ENCODE results near the gene APPL2. TPM values are rescaled to one million over a fixed set of nuclear protein-coding genes. Genes with fewer than 3 reads are reported as not detected.
A peak's percentile ranks its signal among the peaks of the same experiment; 100 is the strongest.

The APPL2 gene
- total and polyA plus RNA-seq, 2 donors (not counting 1 experiment from before 2014, with no cell fraction given) = 20.5 to 58.3 TPM

DNA sequence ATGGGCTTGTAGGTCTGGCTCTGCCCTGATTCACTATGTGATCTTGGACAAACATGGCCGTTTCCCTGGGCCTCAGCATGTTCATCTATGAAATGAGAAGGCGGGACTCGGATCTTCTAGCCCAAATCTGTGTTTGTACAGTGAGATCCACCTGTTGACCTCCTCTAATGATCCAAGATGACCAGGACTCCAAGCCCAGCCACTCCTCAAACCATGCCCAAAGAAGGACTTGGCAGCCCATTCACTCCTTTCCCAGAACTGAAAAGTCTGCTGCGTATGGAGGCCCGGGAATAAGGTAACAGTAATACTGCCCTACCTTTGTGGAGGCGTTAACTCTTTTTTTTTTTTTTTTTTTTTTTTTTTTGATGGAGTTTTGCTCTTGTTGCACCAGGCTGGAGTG lies 39.9 kb downstream of the APPL2 start:
- ChIA-PET POLR2A (no interaction called here), CTCF (no interaction called here)
- no peaks in the 10 kb centered on the region for H4K20me1 ChIP-seq (ENCODE audit: control insufficient read depth, insufficient read depth, low read length, poor library complexity, severe bottlenecking)
- peaks cover 5 to 47% of the 10 kb centered on the region in 2 experiments for H3K36me3 ChIP-seq (replicated peaks in 1 of 2; ENCODE audit: control extremely low read depth in 1 of 2, control insufficient read depth in 1 of 2, extremely low read depth in 1 of 2, insufficient read depth in 2 of 2, low read length in 1 of 2)
- no peak overlapping the region for H3K9ac ChIP-seq (ENCODE audit: low read length)
- ATAC-seq (ENCODE audit: low read depth) (no peak), DNase-seq (no peak)
- no peak overlapping the region for H3K4me2 ChIP-seq (replicated peaks; ENCODE audit: low read depth, low read length, poor library complexity, severe bottlenecking)
- Mint-ChIP-seq H3K27me3 (no peaks in the 10 kb centered on the region), H3K9me3 (ENCODE audit: insufficient read depth) (no peaks in the 10 kb centered on the region), H3K4me3 (no peak overlapping the region), H3K27ac (peak overlapping the region; percentile 65), H3K4me1 (no peaks in the 10 kb centered on the region)
- no peaks in the 10 kb centered on the region for H3K79me2 ChIP-seq (ENCODE audit: control insufficient read depth, insufficient read depth, low read length)
- TF ChIP-seq, protein P1, sequence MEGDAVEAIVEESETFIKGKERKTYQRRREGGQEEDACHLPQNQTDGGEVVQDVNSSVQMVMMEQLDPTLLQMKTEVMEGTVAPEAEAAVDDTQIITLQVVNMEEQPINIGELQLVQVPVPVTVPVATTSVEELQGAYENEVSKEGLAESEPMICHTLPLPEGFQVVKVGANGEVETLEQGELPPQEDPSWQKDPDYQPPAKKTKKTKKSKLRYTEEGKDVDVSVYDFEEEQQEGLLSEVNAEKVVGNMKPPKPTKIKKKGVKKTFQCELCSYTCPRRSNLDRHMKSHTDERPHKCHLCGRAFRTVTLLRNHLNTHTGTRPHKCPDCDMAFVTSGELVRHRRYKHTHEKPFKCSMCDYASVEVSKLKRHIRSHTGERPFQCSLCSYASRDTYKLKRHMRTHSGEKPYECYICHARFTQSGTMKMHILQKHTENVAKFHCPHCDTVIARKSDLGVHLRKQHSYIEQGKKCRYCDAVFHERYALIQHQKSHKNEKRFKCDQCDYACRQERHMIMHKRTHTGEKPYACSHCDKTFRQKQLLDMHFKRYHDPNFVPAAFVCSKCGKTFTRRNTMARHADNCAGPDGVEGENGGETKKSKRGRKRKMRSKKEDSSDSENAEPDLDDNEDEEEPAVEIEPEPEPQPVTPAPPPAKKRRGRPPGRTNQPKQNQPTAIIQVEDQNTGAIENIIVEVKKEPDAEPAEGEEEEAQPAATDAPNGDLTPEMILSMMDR (IDR thresholded peaks at IDR 0.05) = no peak
- TF ChIP-seq EZH2 (IDR thresholded peaks at IDR 0.05; ENCODE audit: borderline replicate concordance, insufficient read depth, low read depth, low read length, poor library complexity, severe bottlenecking) = no peak
- no peaks in the 10 kb centered on the region for H3K27me3 ChIP-seq (replicated peaks in 1 of 4; ENCODE audit: control extremely low read depth in 1 of 4, control insufficient read depth in 3 of 4, insufficient read depth in 4 of 4, low read length in 3 of 4)
- intact Hi-C loops (cut with micrococcal nuclease) = no loop called here
- no peak overlapping the region for H3K4me3 ChIP-seq (ENCODE audit: control extremely low read depth in 1 of 5, extremely low read depth in 1 of 5, insufficient read depth in 1 of 5, low read depth in 2 of 5, low read length in 4 of 5)
- 100% methylated on average over 3 of the region's 6 CpGs for WGBS (ENCODE audit: insufficient coverage)
- no peak overlapping the region for H2AFZ ChIP-seq (ENCODE audit: insufficient read depth, low read depth, low read length, poor library complexity, severe bottlenecking)
- no peaks in the 10 kb centered on the region for H3K9me3 ChIP-seq (ENCODE audit: control extremely low read depth in 1 of 3, control insufficient read depth in 2 of 3, insufficient read depth in 1 of 3, low read length in 2 of 3)
- H3K27ac ChIP-seq (ENCODE audit: low read length in 2 of 2) = no peak overlapping the region
- no peaks in the 10 kb centered on the region for H3K4me1 ChIP-seq (ENCODE audit: control insufficient read depth in 2 of 2, insufficient read depth in 2 of 2, low read length in 2 of 2)

DNA sequence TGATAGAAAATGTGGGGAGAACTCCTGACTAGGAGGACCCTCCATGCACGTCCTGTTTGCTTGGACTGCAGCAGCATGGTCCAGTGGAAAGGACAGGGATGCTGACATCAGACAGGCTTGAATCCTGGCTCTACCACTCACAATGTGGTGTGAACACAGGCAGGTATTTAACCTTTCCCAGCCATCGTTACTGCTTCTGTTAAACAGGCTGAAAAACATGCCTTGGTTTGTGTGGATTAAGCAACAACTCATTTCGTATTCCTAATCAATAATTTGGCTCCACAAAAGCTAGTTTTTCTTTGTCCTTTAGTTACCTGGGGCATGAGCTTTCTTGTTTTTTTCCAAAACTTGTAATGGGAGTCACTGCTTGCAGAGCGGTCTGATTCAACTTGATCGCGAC lies 41.0 kb downstream of the APPL2 start:
- CTCF ChIA-PET = no interaction called here

More for the DNA sequence above, 41.0 kb downstream of the APPL2 start:
- peaks cover 10 to 55% of the 10 kb centered on the region in 2 experiments for H3K36me3 ChIP-seq (replicated peaks in 1 of 2; ENCODE audit: control extremely low read depth in 1 of 2, control insufficient read depth in 1 of 2, extremely low read depth in 1 of 2, insufficient read depth in 2 of 2, low read length in 1 of 2)
- no peak for DNase-seq
- H3K4me3 ChIP-seq (ENCODE audit: control extremely low read depth in 1 of 5, extremely low read depth in 1 of 5, insufficient read depth in 1 of 5, low read depth in 2 of 5, low read length in 4 of 5) = no peak overlapping the region
- no peak overlapping the region for H3K4me2 ChIP-seq (replicated peaks; ENCODE audit: low read depth, low read length, poor library complexity, severe bottlenecking)
- POLR2A ChIA-PET = no interaction called here
- H3K27me3 ChIP-seq (replicated peaks in 1 of 4; ENCODE audit: control extremely low read depth in 1 of 4, control insufficient read depth in 3 of 4, insufficient read depth in 4 of 4, low read length in 3 of 4) = no peaks in the 10 kb centered on the region
- Mint-ChIP-seq H3K9me3 (ENCODE audit: insufficient read depth) (no peaks in the 10 kb centered on the region), H3K4me3 (no peak overlapping the region), H3K27ac (no peak overlapping the region), H3K4me1 (no peaks in the 10 kb centered on the region), H3K27me3 (no peaks in the 10 kb centered on the region)
- 97% methylated on average over 4 of the region's 6 CpGs for WGBS (ENCODE audit: insufficient coverage)
- no peaks in the 10 kb centered on the region for H4K20me1 ChIP-seq (ENCODE audit: control insufficient read depth, insufficient read depth, low read length, poor library complexity, severe bottlenecking)
- no peaks in the 10 kb centered on the region for H3K4me1 ChIP-seq (ENCODE audit: control insufficient read depth in 2 of 2, insufficient read depth in 2 of 2, low read length in 2 of 2)
- no peaks in the 10 kb centered on the region for H3K9me3 ChIP-seq (ENCODE audit: control extremely low read depth in 1 of 3, control insufficient read depth in 2 of 3, insufficient read depth in 1 of 3, low read length in 2 of 3)
- H3K9ac ChIP-seq (ENCODE audit: low read length) = no peak overlapping the region
- TF ChIP-seq, protein P1 (IDR thresholded peaks at IDR 0.05) = no peak
- no peak for TF ChIP-seq EZH2 (IDR thresholded peaks at IDR 0.05; ENCODE audit: borderline replicate concordance, insufficient read depth, low read depth, low read length, poor library complexity, severe bottlenecking)
- H2AFZ ChIP-seq (ENCODE audit: insufficient read depth, low read depth, low read length, poor library complexity, severe bottlenecking) = no peak overlapping the region
- H3K27ac ChIP-seq (ENCODE audit: low read length in 2 of 2) = no peak overlapping the region
- H3K79me2 ChIP-seq (ENCODE audit: control insufficient read depth, insufficient read depth, low read length) = no peaks in the 10 kb centered on the region
- no peak for ATAC-seq (ENCODE audit: low read depth)
- intact Hi-C loops (cut with micrococcal nuclease) = no loop called here

Measured in B cell (primary cell).